ENCODE results near the gene PTGFRN. TPM values are rescaled to one million over a fixed set of nuclear protein-coding genes. Genes with fewer than 3 reads are reported as not detected.
A peak's percentile ranks its signal among the peaks of the same experiment; 100 is the strongest.

Gene PTGFRN
- total RNA-seq, 1 experiment from 2014 or later = 81.4 TPM

GRCh38 chr1:116878804-116879477 lies 30.8 kb upstream of the PTGFRN start:
- H3K27me3 ChIP-seq (ENCODE audit: control insufficient read depth, insufficient read depth, low read length) = no peaks in the 10 kb centered on the region
- peak; percentile 63 for DNase-seq
- no peaks in the 10 kb centered on the region for H3K36me3 ChIP-seq (replicated peaks; ENCODE audit: control insufficient read depth, insufficient read depth, low read length)
- peak overlapping the region; percentile 24; the same call in 1 of the 2 replicates for H3K4me3 ChIP-seq (ENCODE audit: insufficient read depth, low read depth, low read length)

- no peaks in the 10 kb centered on the region for H3K36me3 ChIP-seq (replicated peaks; ENCODE audit: control insufficient read depth, insufficient read depth, low read length)
- no peak for DNase-seq
- H3K4me3 ChIP-seq (ENCODE audit: insufficient read depth, low read depth, low read length) = no peak overlapping the region
- H3K27me3 ChIP-seq (ENCODE audit: control insufficient read depth, insufficient read depth, low read length) = no peaks in the 10 kb centered on the region
These were observed 30.1 kb upstream of the PTGFRN start for GRCh38 chr1:116879478-116880133.

DNA sequence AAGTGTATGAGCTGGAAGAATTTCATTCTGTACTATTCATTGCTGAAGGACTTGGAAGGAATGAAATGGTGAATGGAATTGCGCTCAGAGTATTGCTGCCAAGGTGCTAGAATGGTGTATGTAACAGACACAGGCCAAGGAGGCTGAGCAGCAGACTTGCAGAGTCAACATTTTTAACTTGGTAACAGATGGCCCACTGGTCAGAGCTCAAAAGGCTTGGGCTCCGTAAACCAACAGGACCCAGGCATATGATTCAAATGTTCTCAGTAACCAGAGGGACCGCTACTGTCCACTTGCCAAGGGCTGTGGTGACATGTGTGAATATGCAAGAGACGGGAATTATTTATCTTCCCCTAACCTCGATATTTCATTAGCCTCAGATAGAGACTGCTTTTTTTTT lies 28.8 kb upstream of the PTGFRN start:
- no peak for DNase-seq
- Histone ChIP-seq H3K4me3 (ENCODE audit: insufficient read depth, low read depth, low read length) (no peak overlapping the region), H3K27me3 (ENCODE audit: control insufficient read depth, insufficient read depth, low read length) (no peaks in the 10 kb centered on the region), H3K36me3 (replicated peaks; ENCODE audit: control insufficient read depth, insufficient read depth, low read length) (no peaks in the 10 kb centered on the region)

GRCh38 chr1:116881879-116882520 lies 27.7 kb upstream of the PTGFRN start:
- peak; percentile 68 for DNase-seq
- Histone ChIP-seq H3K27me3 (ENCODE audit: control insufficient read depth, insufficient read depth, low read length) (no peaks in the 10 kb centered on the region), H3K36me3 (replicated peaks; ENCODE audit: control insufficient read depth, insufficient read depth, low read length) (no peaks in the 10 kb centered on the region), H3K4me3 (ENCODE audit: insufficient read depth, low read depth, low read length) (no peak overlapping the region)

- H3K36me3 ChIP-seq (replicated peaks; ENCODE audit: control insufficient read depth, insufficient read depth, low read length) = no peaks in the 10 kb centered on the region
- DNase-seq = no peak
- no peaks in the 10 kb centered on the region for H3K27me3 ChIP-seq (ENCODE audit: control insufficient read depth, insufficient read depth, low read length)
- no peak overlapping the region for H3K4me3 ChIP-seq (ENCODE audit: insufficient read depth, low read depth, low read length)
These were observed 26.9 kb upstream of the PTGFRN start for GRCh38 chr1:116882866-116883265.

GRCh38 chr1:116886291-116886878 lies 23.3 kb upstream of the PTGFRN start:
- Histone ChIP-seq H3K36me3 (replicated peaks; ENCODE audit: control insufficient read depth, insufficient read depth, low read length) (no peaks in the 10 kb centered on the region), H3K27me3 (ENCODE audit: control insufficient read depth, insufficient read depth, low read length) (no peaks in the 10 kb centered on the region), H3K4me3 (ENCODE audit: insufficient read depth, low read depth, low read length) (no peak overlapping the region)
- no peak for DNase-seq

DNA sequence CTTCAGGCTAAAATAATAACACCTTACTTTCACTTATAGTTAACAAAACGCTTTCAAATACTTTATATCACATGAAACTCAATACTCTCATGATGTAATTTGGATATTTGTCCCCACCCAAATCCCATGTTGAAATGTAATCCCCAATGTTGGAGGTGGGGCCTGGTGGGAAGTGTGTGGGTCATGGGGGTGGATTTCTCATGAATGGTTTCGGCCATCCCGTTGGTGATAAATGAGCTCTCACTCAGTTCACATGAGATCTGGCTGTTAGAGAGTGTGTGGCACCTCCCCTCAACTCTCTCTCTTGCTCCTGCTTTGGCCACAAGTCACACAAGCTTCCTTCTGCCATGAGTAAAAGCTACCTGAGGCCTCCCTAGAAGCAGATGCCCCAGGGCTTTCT lies 22.5 kb upstream of the PTGFRN start:
- H3K36me3 ChIP-seq (replicated peaks; ENCODE audit: control insufficient read depth, insufficient read depth, low read length) = no peaks in the 10 kb centered on the region
- DNase-seq = no peak
- no peak overlapping the region for H3K4me3 ChIP-seq (ENCODE audit: insufficient read depth, low read depth, low read length)
- H3K27me3 ChIP-seq (ENCODE audit: control insufficient read depth, insufficient read depth, low read length) = no peaks in the 10 kb centered on the region

- no peak for DNase-seq
- H3K4me3 ChIP-seq (ENCODE audit: insufficient read depth, low read depth, low read length) = no peak overlapping the region
- no peaks in the 10 kb centered on the region for H3K27me3 ChIP-seq (ENCODE audit: control insufficient read depth, insufficient read depth, low read length)
- no peaks in the 10 kb centered on the region; the same call in 1 of the 2 replicates for H3K36me3 ChIP-seq (replicated peaks; ENCODE audit: control insufficient read depth, insufficient read depth, low read length)
These were observed 20.3 kb upstream of the PTGFRN start for GRCh38 chr1:116889380-116889779.

DNA sequence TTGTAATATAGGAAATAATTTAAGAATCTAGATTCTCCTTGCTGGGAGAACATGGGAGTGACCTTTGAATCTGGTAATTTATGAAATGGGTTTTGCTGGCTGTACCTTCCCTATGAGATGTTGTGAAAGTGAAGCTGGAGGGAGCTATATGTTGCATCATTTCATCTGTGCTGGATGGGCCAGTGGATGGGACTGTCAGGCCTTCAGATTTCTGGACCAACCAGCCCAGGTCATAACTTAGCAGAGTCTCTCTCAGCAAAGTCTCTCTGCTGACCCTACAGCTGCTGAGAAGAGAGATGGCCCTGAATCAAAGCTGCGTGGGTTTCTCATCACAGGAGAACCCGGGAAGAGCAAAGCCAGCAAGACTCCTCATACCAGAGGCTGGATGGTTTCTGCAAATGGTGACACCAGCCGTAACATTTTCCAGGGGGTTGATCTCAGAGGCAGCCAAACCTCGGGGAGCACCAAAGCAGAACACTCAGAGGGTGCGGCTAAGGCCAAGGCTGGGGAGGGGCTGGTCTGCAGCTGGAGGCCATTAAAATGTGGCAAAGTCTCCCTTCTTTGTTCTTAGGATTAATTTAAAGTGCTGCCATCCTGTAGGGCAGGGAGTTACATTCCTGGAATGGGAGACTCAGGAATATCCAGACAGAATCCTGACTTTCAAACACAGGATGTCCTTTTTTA lies 18.2 kb upstream of the PTGFRN start:
- DNase-seq = no peak
- Histone ChIP-seq H3K27me3 (ENCODE audit: control insufficient read depth, insufficient read depth, low read length) (no peaks in the 10 kb centered on the region), H3K4me3 (ENCODE audit: insufficient read depth, low read depth, low read length) (no peak overlapping the region), H3K36me3 (replicated peaks; ENCODE audit: control insufficient read depth, insufficient read depth, low read length) (no peaks in the 10 kb centered on the region; the same call in 1 of the 2 replicates)

DNA sequence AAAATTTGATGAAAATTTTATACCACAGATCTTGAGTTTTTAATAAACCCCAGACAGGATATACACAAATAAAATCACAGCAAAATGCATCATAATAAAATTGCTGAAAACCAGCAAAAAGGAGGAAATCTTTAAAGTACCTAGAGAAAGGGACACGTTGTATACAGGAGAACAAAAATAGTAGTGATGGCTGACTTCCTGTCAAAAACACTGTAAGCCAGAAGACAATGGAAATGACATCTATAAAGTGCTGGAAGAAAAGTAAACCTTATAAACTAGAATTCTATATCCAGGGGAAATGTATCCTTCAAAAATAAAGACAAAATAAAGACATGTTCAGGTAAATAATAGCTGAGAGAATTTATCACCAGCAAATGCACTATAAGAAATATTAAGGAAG lies 14.6 kb upstream of the PTGFRN start:
- no peaks in the 10 kb centered on the region for H3K27me3 ChIP-seq (ENCODE audit: control insufficient read depth, insufficient read depth, low read length)
- no peak for DNase-seq
- H3K36me3 ChIP-seq (replicated peaks; ENCODE audit: control insufficient read depth, insufficient read depth, low read length) = no peaks in the 10 kb centered on the region; the same call in 1 of the 2 replicates
- H3K4me3 ChIP-seq (ENCODE audit: insufficient read depth, low read depth, low read length) = no peak overlapping the region

DNA sequence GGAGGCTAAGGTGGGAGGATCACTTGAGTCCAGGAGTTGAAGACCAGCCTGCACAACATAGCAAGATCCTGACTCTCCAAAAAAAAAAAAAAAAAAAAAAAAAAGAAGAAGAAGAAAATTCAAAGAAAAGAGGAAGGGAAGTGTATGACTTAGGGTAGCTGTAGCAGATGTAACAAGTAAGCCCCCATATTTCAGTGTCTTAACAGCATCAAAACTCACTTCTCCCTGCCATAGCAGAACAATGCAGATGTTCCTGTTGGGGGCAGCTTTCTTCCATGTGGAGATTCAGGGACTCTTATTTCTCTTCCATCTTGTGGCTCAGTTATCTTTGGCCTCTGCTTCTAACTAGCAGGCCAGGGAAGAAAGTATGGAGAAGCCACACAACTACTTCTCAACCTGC lies 10.2 kb upstream of the PTGFRN start:
- H3K36me3 ChIP-seq (replicated peaks; ENCODE audit: control insufficient read depth, insufficient read depth, low read length) = no peaks in the 10 kb centered on the region

GRCh38 chr1:116900471-116901365 lies 9.0 kb upstream of the PTGFRN start:
- Histone ChIP-seq H3K36me3 (replicated peaks; ENCODE audit: control insufficient read depth, insufficient read depth, low read length) (no peaks in the 10 kb centered on the region), H3K4me3 (ENCODE audit: insufficient read depth, low read depth, low read length) (no peak overlapping the region), H3K27me3 (ENCODE audit: control insufficient read depth, insufficient read depth, low read length) (no peaks in the 10 kb centered on the region)
- DNase-seq = no peak

More for the DNA sequence above, 10.2 kb upstream of the PTGFRN start:
- Histone ChIP-seq H3K27me3 (ENCODE audit: control insufficient read depth, insufficient read depth, low read length) (no peaks in the 10 kb centered on the region), H3K4me3 (ENCODE audit: insufficient read depth, low read depth, low read length) (no peak overlapping the region)
- no peak for DNase-seq

DNA sequence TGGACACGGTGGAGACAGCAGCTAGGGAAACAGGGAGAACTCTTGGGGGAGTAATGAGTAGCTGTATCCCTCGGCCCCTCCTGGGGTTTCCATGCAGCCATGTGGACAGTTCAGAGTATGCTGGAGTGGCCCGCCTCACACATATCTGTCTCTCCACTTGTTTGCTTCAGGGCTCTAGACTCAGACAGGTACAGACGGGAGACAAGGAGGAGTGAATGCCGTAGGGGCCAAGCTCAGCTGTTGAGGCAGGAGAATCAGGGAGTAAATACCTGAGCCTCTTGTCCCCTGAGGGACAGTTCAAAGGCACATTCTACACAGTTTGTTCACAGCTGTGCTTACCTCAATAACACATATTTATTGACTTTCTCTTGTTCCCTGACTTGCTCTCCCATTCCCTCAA lies 7.7 kb upstream of the PTGFRN start:
- no peaks in the 10 kb centered on the region for H3K27me3 ChIP-seq (ENCODE audit: control insufficient read depth, insufficient read depth, low read length)
- no peak for DNase-seq
- H3K4me3 ChIP-seq (ENCODE audit: insufficient read depth, low read depth, low read length) = no peak overlapping the region
- no peaks in the 10 kb centered on the region for H3K36me3 ChIP-seq (replicated peaks; ENCODE audit: control insufficient read depth, insufficient read depth, low read length)
